K562 (cell line): Measurements from ENCODE around the gene REC8. TPM values are rescaled to one million over a fixed set of nuclear protein-coding genes. Genes with fewer than 3 reads are reported as not detected.

Experiments
- ATAC-seq: fragments of 200-7000 bp; cut with Tn5 transposase; 3 replicates; pipeline ENCODE4 v1.9.1; 2020; ENCODE audit warnings: moderate library complexity
- Bru-seq: library from RNA; stranded (reverse); fragments of 400-500 nt; gene quantifications from one replicate; lab custom pipeline; 2021; lab: Mats Ljungman, UMichigan
- BruChase-seq, 2 experiments: library from RNA; stranded (reverse); fragments of 400-500 nt; gene quantifications; one replicate each; lab custom pipeline; 2021; lab: Mats Ljungman, UMichigan
- BruUV-seq: library from RNA; stranded (reverse); fragments of 400-500 nt; replicated peaks from 2 replicates; lab custom pipeline; 2021; lab: Mats Ljungman, UMichigan
- CTCF ChIA-PET: fragments of 300-600 bp; formaldehyde crosslinking; extraction: SDS; loops from one replicate; lab custom pipeline; 2021; ENCODE audit warnings: low intra/inter-chr PET ratio; lab: Yijun Ruan, JAX
- POLR2A ChIA-PET: fragments of 300-600, 350-650 bp; sonication (Branson Sonifier 250); formaldehyde crosslinking; extraction: SDS; loops from one replicate; lab custom pipeline; 2021; ENCODE audit warnings: antibody characterized with exemption, inconsistent platforms; lab: Yijun Ruan, JAX
- DNase-seq, 4 experiments: peaks; one replicate each; pipeline versions ENCODE4 v3.0.0 to v3.0.0-alpha.2; 2011 to 2018; ENCODE audit warnings: low spot score in 3 of 4, mixed read lengths in 3 of 4; ENCODE audit errors: extremely low read depth in 1 of 4
- FAIRE-seq: peaks from 2 replicates; lab custom pipeline; 2011; peaks lifted over from hg19 to GRCh38; lab: Jason Lieb, UNC
- H2AFZ ChIP-seq: 2 replicates; pipeline ENCODE4 v1.6.0; 2011; ENCODE audit warnings: low read depth, low read length, control low read depth, inconsistent platforms
- H3K27ac ChIP-seq: fragments of 200-600 bp; 3 replicates; pipeline ENCODE4 v1.8.0; 2011; ENCODE audit warnings: low read depth, mild to moderate bottlenecking, control low read depth, inconsistent platforms, low read length, moderate library complexity, mixed read lengths; ENCODE audit errors: extremely low read depth
- H3K27me3 ChIP-seq, 2 experiments: fragments of 300-600 bp in 1 of 2; 2 replicates in 1 of 2; 3 replicates in 1 of 2; pipeline versions ENCODE4 v1.6.0 to v1.8.0; 2011; ENCODE audit warnings: inconsistent platforms in 2 of 2, low read length in 2 of 2, mild to moderate bottlenecking in 1 of 2, mixed read lengths in 1 of 2, moderate library complexity in 1 of 2; ENCODE audit not compliant: control insufficient read depth in 2 of 2, insufficient read depth in 2 of 2
- H3K36me3 ChIP-seq: fragments of 300-600 bp; 3 replicates; pipeline ENCODE4 v1.8.0; 2011; ENCODE audit warnings: mild to moderate bottlenecking, low read length, inconsistent platforms; ENCODE audit not compliant: control insufficient read depth, insufficient read depth
- H3K4me1 ChIP-seq, 2 experiments: fragments of 200-600 bp in 1 of 2; replicated peaks in 1 of 2; 2 replicates in 1 of 2; 3 replicates in 1 of 2; pipeline versions ENCODE4 v1.5.1 to v1.8.0; 2011; ENCODE audit warnings: inconsistent platforms in 2 of 2, low read length in 2 of 2, mild to moderate bottlenecking in 1 of 2, mixed read lengths in 1 of 2, moderate library complexity in 1 of 2; ENCODE audit not compliant: control insufficient read depth in 2 of 2, insufficient read depth in 2 of 2
- H3K4me2 ChIP-seq: 2 replicates; pipeline ENCODE4 v1.6.1; 2011; ENCODE audit warnings: low read length, control low read depth, inconsistent platforms, mixed read lengths; ENCODE audit not compliant: insufficient read depth
- H3K4me3 ChIP-seq: fragments of 200-600 bp; sonication (generic), shearing (Covaris generic); 2 replicates; pipeline ENCODE4 v1.5.1; 2016; ENCODE audit warnings: control low read depth, inconsistent platforms
- H3K79me2 ChIP-seq: fragments of 200-600 bp; 3 replicates; pipeline ENCODE4 v1.8.0; 2011; ENCODE audit warnings: low read length, inconsistent platforms; ENCODE audit not compliant: control insufficient read depth, insufficient read depth
- H3K9ac ChIP-seq, 2 experiments: 2 replicates each; pipeline versions ENCODE4 v1.6.0 to v1.6.1; 2011; ENCODE audit warnings: low read depth in 2 of 2, low read length in 2 of 2, control low read depth in 1 of 2, inconsistent platforms in 1 of 2, mild to moderate bottlenecking in 1 of 2, mixed read lengths in 1 of 2; ENCODE audit not compliant: insufficient read depth in 1 of 2
- H3K9me1 ChIP-seq: one replicate; pipeline ENCODE4 v1.6.0; 2011; ENCODE audit warnings: inconsistent platforms, mild to moderate bottlenecking, low read length, moderate library complexity; ENCODE audit not compliant: control insufficient read depth, insufficient read depth
- H3K9me3 ChIP-seq: replicated peaks from 2 replicates; pipeline ENCODE4 v1.5.1; 2011; ENCODE audit warnings: low read depth, low read length, inconsistent platforms; ENCODE audit not compliant: control insufficient read depth, insufficient read depth
- H4K20me1 ChIP-seq: replicated peaks from 2 replicates; pipeline ENCODE4 v1.6.1; 2011; ENCODE audit warnings: low read length, inconsistent platforms, mixed read lengths; ENCODE audit not compliant: control insufficient read depth, insufficient read depth
- BRD9 ChIP-seq: fragments of 450-650 bp; IDR thresholded peaks from 2 replicates; pipeline ENCODE4 v1.6.1; 2018; ENCODE audit warnings: low read depth; ENCODE audit not compliant: partially characterized antibody
- DMBX1 ChIP-seq: fragments of 250-450 bp; sonication (Bioruptor Pico); IDR thresholded peaks from 2 replicates; pipeline ENCODE4 v1.8.0; 2022; ENCODE audit warnings: inconsistent platforms, mild to moderate bottlenecking, moderate library complexity, borderline replicate concordance
- HDGF ChIP-seq: fragments of 450-650 bp; IDR thresholded peaks from 2 replicates; pipeline ENCODE4 v1.6.1; 2016
- KDM5B ChIP-seq: fragments of 200-600 bp; sonication (generic); IDR thresholded peaks from 2 replicates; pipeline ENCODE4 v1.6.1; 2012; ENCODE audit warnings: low read depth, mild to moderate bottlenecking, moderate library complexity, low read length, control low read depth, inconsistent platforms; ENCODE audit not compliant: insufficient replicate concordance
- NUFIP1 ChIP-seq: fragments of 450-650 bp; IDR thresholded peaks from 2 replicates; pipeline ENCODE4 v1.6.1; 2018; ENCODE audit not compliant: partially characterized antibody
- PHTF2 ChIP-seq: fragments of 250-450 bp; sonication (Bioruptor Pico); IDR thresholded peaks from 2 replicates; pipeline ENCODE4 v1.5.0; 2021; ENCODE audit warnings: mild to moderate bottlenecking
- RBFOX2 ChIP-seq: fragments of 200-400 bp; formaldehyde crosslinking; IDR thresholded peaks from 2 replicates; pipeline ENCODE4 v1.6.1; 2017; ENCODE audit warnings: low read depth, mild to moderate bottlenecking, low read length, moderate library complexity
- ZBTB1 ChIP-seq: sonication (generic); formaldehyde crosslinking; IDR thresholded peaks from 2 replicates; pipeline ENCODE4 v1.8.1; 2023; ENCODE audit warnings: missing genetic modification reagents, low read depth, mild to moderate bottlenecking, borderline replicate concordance
- WGBS: fragments of 100-300 bp; shearing (Covaris generic); methylation state at CpG from one replicate; pipeline ENCODE4 v1.1.6; 2016; ENCODE audit warnings: low coverage, mixed read lengths; ENCODE audit not compliant: insufficient coverage; ENCODE audit errors: missing lambda C conversion rate; 5-methylcytosine and 5-hydroxymethylcytosine counted together
- in situ Hi-C: fragments of 300-500 bp; cut with MboI; formaldehyde crosslinking; loops from 4 replicates; pipeline ENCODE4 v1.15.0; 2018; ENCODE audit warnings: inconsistent platforms, mixed read lengths
- intact Hi-C: fragments of 100-400 bp; cut with micrococcal nuclease; formaldehyde crosslinking; loops from 2 replicates; pipeline ENCODE4 v1.14.2; 2022
- long read RNA-seq, 3 experiments: library from polyadenylated mRNA in 2 of 3; library from RNA in 1 of 3; unstranded in 2 of 3; stranded (forward) in 1 of 3; transcript quantifications; one replicate each; pipeline ENCODE4 v2.0.0, GENCODE V29; 2019 to 2022
- polyA minus RNA-seq, 3 experiments: library from RNA; depleted of rRNA, polyadenylated mRNA; stranded (reverse); fragments of >200 nt; gene quantifications; 2 replicates each; pipeline ENCODE4 v1.2.3, GENCODE V29; 2011
- polyA plus RNA-seq, 8 experiments: library from polyadenylated mRNA; depleted of rRNA in 4 of 8; stranded (reverse) in 5 of 8; unstranded in 3 of 8; fragments of >200 nt; fragmentation: Nextera tagmentation in 2 of 8; fragmentation: Illumina TruSeq in 1 of 8; extraction: Ambion mirVana in 2 of 8; extraction: Trizol in 1 of 8; gene quantifications; 2 replicates each; pipeline versions ENCODE4 v1.2.1 to v1.2.3, GENCODE V29; 2011 to 2014; ENCODE audit warnings: inconsistent platforms in 1 of 8, missing spikeins in 1 of 8
- total RNA-seq, 7 experiments: library from RNA; depleted of rRNA in 6 of 7; stranded (reverse); fragments of >200 nt in 6 of 7; fragmentation: Illumina TruSeq in 2 of 7; extraction: Trizol in 2 of 7; gene quantifications; 2 replicates each; pipeline versions ENCODE4 v1.2.1 to v1.2.3, GENCODE V29; 2011 to 2021; ENCODE audit warnings: low replicate concordance in 1 of 7
- TF ChIP-seq, protein P1 (sequence below): sonication (generic); formaldehyde crosslinking; IDR thresholded peaks from 2 replicates; pipeline ENCODE4 v1.8.1; 2023; ENCODE audit warnings: mild to moderate bottlenecking, missing genetic modification reagents
- TF ChIP-seq, protein P2 (sequence below): sonication (generic); formaldehyde crosslinking; IDR thresholded peaks from 2 replicates; pipeline ENCODE4 v1.4.0; 2020; ENCODE audit warnings: mild to moderate bottlenecking, missing genetic modification reagents

Gene REC8, protein sequence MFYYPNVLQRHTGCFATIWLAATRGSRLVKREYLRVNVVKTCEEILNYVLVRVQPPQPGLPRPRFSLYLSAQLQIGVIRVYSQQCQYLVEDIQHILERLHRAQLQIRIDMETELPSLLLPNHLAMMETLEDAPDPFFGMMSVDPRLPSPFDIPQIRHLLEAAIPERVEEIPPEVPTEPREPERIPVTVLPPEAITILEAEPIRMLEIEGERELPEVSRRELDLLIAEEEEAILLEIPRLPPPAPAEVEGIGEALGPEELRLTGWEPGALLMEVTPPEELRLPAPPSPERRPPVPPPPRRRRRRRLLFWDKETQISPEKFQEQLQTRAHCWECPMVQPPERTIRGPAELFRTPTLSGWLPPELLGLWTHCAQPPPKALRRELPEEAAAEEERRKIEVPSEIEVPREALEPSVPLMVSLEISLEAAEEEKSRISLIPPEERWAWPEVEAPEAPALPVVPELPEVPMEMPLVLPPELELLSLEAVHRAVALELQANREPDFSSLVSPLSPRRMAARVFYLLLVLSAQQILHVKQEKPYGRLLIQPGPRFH
- total RNA-seq (2011; cell fraction: chromatin; rRNA removed; ENCODE audit: low replicate concordance): 20.5 and 46.6 TPM in 2 replicates
- total RNA-seq (2011; cell fraction: nucleolus; rRNA removed): 18.4 and 21.0 TPM in 2 replicates
- 19.1 and 20.8 TPM in 2 replicates for total RNA-seq (2011; cell fraction: nucleoplasm; rRNA removed)
- total RNA-seq (2014; rRNA removed): 0.41 and 0.73 TPM in 2 replicates
- 0.57 and 0.65 TPM in 2 replicates for total RNA-seq (2014; rRNA removed; fragmentation: Illumina TruSeq; extraction: Trizol)
- 0.68 and 1.1 TPM in 2 replicates for total RNA-seq (2015; rRNA removed; fragmentation: Illumina TruSeq; extraction: Trizol)
- total RNA-seq (2021): 2.5 and 2.6 TPM in 2 replicates
- polyA plus RNA-seq (2011; rRNA removed): 1.0 and 1.4 TPM in 2 replicates
- 0.62 and 0.89 TPM in 2 replicates for polyA plus RNA-seq (2011; cell fraction: cytosol; rRNA removed)
- polyA plus RNA-seq (2011; cell fraction: nucleus; rRNA removed): 9.7 and 17.2 TPM in 2 replicates
- 1.9 and 6.6 TPM in 2 replicates for polyA plus RNA-seq (2012)
- polyA plus RNA-seq (2014; fragmentation: Illumina TruSeq; extraction: Trizol): 0.84 and 0.85 TPM in 2 replicates
- polyA plus RNA-seq (2014; fragmentation: Nextera tagmentation; extraction: Ambion mirVana): under 1 TPM; 0.11 to 0.28 TPM
- polyA plus RNA-seq (2014; rRNA removed): 0.97 and 2.5 TPM in 2 replicates
- 0.42 and 0.67 TPM in 2 replicates for polyA minus RNA-seq (2011; rRNA and poly(A)+ RNA removed)
- polyA minus RNA-seq (2011; cell fraction: cytosol; rRNA and poly(A)+ RNA removed): not detected in 2 replicates
- polyA minus RNA-seq (2011; cell fraction: nucleus; rRNA and poly(A)+ RNA removed): 1.8 and 3.1 TPM in 2 replicates
- percentile 36 among the genes with signal in this experiment for Bru-seq, nascent RNA
- BruChase-seq, experiment 1, labeled RNA remaining after a 2-hour chase: percentile 45 among the genes with signal in this experiment
- BruChase-seq, experiment 2, labeled RNA remaining after a 6-hour chase: percentile 49 among the genes with signal in this experiment
- long read RNA-seq, experiment 1, partial matches to known transcripts: 1 of 1 reads
- long read RNA-seq, experiment 1, other reads (novel, unspliced or antisense): 0 of 1 reads
- long read RNA-seq, experiment 2, partial matches to known transcripts: 0 of 1 reads
- long read RNA-seq, experiment 2, other reads (novel, unspliced or antisense): 0 of 1 reads
- long read RNA-seq, experiment 3: 0 reads

DNA sequence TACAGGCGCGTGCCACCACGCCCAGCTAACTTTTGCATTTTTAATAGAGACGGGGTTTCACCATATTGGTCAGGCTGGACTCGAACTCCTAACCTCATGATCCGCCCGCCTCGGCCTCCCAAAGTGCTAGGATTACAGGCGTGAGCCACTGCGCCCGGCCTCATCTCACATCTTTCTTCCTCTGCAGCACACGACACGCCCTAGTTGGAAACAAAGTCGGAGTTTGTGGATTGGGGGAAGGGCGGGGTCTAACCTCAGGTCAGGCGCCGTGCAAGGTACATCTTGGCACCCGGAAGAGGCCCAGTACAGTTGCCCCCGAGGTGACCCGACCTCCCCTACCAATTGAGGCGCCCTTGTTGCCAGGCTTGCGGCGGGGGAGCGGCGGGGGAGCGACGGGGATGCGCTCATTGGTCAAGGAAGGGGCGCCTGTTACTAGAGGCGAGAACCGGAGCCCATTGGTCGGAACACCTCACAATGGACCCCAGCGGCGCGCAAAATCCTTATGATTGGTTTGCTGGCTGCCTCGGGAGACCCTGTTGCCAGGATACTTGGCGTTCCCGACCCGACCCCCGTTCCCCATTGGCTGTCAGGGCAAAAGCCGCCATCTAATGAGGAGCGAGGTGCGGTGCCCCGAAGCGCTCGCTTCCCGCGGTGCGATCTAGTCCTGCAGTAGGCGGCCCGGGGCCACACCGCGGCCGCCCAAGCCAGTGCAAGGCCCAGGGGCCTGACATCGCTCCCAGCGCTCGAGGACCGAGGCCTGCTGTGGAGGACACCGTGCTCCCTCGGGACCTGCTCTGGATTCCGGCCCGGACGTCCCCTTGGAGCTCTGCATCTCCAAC, at the start of gene REC8:
Gene REC8 (plus strand): TSS at position 659 of the 839 bp plus-strand sequence. CDS start 473 bp downstream, outside the sequence.
- Histone ChIP-seq H3K27me3 (no peaks in the 10 kb centered on the region), H3K36me3 (peaks cover 2% of the 10 kb centered on the region; the same call in 1 of the 3 replicates), H2AFZ (no peak within 1 kb of the TSS), H3K4me2 (no peak within 1 kb of the TSS), H3K4me3 (no peak within 1 kb of the TSS), H3K9ac (no peak within 1 kb of the TSS), H4K20me1 (no peaks in the 10 kb centered on the region), H3K9me3 (no peaks in the 10 kb centered on the region), H3K27ac (no peak within 1 kb of the TSS), H3K9me1 (no peaks in the 10 kb centered on the region), H3K79me2 (no peaks in the 10 kb centered on the region), H3K4me1 (no peaks in the 10 kb centered on the region; a peak in 3 of 5 replicates)
- POLR2A ChIA-PET: interaction anchor here (0.5 to 1.2 kb wide), 2 partner anchors 11 to 44 kb away, joined by 3 to 4 read pairs; partner anchors contain the start of genes IRF9 and MDP1
- no peak for ATAC-seq
- in situ Hi-C loops: no loop called here
- no TSS peak for BruUV-seq
- no peak for FAIRE-seq
- CTCF ChIA-PET: no interaction called here
- DNase-seq: no peak
- intact Hi-C loops: no loop called here
- WGBS: 78% methylated on average over 20 of the region's 63 CpGs
- TF ChIP-seq PHTF2 (CRISPR knock-in tag): no peak
- 0 out of 2 replicates have a peak, but pooled peaks have one; percentile 38 for TF ChIP-seq RBFOX2
- no peak for TF ChIP-seq DMBX1 (CRISPR knock-in tag)
- no peak for TF ChIP-seq NUFIP1
- no peak for TF ChIP-seq KDM5B
- TF ChIP-seq HDGF: no peak
- TF ChIP-seq, protein P1, sequence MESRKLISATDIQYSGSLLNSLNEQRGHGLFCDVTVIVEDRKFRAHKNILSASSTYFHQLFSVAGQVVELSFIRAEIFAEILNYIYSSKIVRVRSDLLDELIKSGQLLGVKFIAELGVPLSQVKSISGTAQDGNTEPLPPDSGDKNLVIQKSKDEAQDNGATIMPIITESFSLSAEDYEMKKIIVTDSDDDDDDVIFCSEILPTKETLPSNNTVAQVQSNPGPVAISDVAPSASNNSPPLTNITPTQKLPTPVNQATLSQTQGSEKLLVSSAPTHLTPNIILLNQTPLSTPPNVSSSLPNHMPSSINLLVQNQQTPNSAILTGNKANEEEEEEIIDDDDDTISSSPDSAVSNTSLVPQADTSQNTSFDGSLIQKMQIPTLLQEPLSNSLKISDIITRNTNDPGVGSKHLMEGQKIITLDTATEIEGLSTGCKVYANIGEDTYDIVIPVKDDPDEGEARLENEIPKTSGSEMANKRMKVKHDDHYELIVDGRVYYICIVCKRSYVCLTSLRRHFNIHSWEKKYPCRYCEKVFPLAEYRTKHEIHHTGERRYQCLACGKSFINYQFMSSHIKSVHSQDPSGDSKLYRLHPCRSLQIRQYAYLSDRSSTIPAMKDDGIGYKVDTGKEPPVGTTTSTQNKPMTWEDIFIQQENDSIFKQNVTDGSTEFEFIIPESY (CRISPR knock-in tag): peak; percentile 50; the same call in 1 of the 2 replicates
- no peak for TF ChIP-seq BRD9
- TF ChIP-seq ZBTB1 (CRISPR knock-in tag): no peak
- TF ChIP-seq, protein P2, sequence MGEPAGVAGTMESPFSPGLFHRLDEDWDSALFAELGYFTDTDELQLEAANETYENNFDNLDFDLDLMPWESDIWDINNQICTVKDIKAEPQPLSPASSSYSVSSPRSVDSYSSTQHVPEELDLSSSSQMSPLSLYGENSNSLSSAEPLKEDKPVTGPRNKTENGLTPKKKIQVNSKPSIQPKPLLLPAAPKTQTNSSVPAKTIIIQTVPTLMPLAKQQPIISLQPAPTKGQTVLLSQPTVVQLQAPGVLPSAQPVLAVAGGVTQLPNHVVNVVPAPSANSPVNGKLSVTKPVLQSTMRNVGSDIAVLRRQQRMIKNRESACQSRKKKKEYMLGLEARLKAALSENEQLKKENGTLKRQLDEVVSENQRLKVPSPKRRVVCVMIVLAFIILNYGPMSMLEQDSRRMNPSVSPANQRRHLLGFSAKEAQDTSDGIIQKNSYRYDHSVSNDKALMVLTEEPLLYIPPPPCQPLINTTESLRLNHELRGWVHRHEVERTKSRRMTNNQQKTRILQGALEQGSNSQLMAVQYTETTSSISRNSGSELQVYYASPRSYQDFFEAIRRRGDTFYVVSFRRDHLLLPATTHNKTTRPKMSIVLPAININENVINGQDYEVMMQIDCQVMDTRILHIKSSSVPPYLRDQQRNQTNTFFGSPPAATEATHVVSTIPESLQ (CRISPR knock-in tag): no peak
